Astrocyte (in vitro differentiated cells and primary cell): ENCODE data around the gene CIDEB.

Source experiments
- CTCF ChIP-seq: IDR thresholded peaks from 2 replicates; pipeline ENCODE4 v1.5.1; 2011; ENCODE audit warnings: low read depth, mild to moderate bottlenecking, inconsistent platforms, low read length, moderate library complexity; ENCODE audit not compliant: insufficient read depth
- EZH2 ChIP-seq: IDR thresholded peaks from 2 replicates; pipeline ENCODE4 v1.6.1; 2012; ENCODE audit warnings: mild to moderate bottlenecking, low read length, inconsistent platforms; ENCODE audit not compliant: insufficient read depth

GRCh38 chr14:24258548-24259265 is 49.1 kb downstream of the CIDEB start:
- TF ChIP-seq CTCF, result no peak
- no peak for TF ChIP-seq EZH2
